ENCODE results near the gene ATP1B4.

ATP1B4 gene

DNA sequence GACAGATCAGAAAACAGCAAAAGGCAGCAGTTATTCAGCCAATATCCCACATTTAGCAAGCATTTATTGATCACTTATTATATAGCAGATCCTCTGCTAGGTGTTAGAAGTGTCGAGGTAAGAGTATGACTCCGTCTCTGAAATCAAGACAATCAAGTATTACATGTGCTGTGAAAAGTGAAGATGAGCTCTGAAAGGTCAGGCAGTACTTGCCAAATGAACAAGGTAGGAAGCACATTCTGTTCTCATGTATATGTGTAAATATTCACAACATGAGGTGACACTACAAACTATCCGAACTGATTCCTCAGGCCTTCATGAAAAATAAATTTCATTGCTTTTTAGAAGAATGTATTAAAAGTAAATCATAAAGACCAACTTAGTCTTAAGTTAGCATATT is 15.3 kb downstream of the ATP1B4 start:
- DNase-seq = no peak

- no peak for DNase-seq
Observed at GRCh38 chrX:120377715-120378114, 15.8 kb downstream of the ATP1B4 start.

- no peak for DNase-seq
Observed at GRCh38 chrX:120378570-120378969, 16.7 kb downstream of the ATP1B4 start.

DNA sequence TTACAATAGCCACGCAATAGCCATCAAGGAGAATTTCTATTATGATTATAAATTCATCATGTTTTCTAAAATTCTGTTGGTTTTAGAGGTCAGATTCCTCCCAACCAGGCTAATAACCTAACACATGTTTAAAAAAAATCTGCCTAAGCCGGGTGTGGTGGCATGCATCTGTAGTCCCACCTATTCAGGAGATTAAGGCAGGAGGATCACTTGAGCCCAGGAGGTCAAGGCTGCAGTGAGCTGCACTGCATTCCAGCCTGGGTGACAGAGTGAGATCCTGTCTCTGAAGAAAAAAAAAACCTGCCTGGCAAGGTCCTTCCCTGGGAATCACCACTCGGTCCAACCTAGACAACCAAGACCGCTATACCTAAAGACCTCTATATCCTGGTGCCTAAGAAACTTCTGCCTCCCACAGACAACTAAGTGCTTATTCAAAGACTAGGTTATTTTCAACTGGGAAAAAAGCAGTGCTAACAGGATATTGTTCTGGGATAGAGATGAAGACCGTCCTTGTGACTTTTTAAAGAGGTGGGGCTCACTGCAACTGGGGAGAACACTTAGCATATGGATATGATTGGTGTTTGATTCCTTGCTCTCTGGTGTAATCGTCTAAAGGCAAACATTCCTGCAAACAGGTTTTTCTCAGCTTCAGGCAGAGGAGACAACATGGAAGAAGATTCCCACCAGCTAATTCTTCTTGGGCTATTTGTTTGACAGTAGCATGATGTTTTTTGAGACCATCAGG is 18.2 kb downstream of the ATP1B4 start:
- DNase-seq = no peak

GRCh38 chrX:120380699-120381098 is 18.8 kb downstream of the ATP1B4 start:
- DNase-seq = no peak

DNA sequence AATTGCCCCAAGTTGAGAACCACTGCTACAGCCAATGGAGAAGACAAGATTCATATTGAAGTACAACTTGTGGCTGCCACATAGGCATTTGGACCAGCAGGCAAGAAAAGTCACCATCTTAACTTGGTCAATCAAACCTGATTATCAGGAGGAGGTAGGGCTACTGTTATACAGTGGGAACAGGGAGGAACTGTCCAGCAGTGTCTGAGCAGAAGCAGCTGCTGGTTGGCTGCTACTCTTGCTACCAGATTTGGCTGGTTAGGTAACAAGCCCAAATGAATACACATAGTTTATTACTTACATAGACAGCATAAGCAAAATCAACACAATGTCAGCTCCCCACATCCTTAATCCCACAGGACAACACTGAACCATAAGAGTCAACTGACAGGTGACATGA is 39.4 kb downstream of the ATP1B4 start:
- DNase-seq = no peak

- no peak for DNase-seq
Observed at GRCh38 chrX:120402369-120402768, 40.5 kb downstream of the ATP1B4 start.

DNA sequence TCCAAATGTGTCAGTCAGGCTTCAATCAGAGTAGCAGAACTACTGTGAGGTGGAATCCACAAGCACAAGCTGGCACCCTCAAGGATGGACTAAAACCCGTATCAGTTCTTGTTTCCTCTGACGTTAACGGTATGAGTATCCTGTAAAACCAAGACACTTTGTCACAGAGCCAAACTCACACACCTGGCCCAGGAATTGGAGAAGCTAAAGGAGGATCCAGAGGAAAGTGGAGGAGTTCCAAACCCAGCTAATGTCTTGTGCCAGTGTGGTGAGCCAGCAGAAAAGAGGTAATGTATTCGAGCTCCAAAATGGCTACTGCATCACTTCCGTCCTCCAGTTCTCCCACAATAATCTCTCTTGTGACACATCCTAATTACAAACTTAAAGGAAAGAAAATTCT is 44.7 kb downstream of the ATP1B4 start:
- DNase-seq = no peak

DNA sequence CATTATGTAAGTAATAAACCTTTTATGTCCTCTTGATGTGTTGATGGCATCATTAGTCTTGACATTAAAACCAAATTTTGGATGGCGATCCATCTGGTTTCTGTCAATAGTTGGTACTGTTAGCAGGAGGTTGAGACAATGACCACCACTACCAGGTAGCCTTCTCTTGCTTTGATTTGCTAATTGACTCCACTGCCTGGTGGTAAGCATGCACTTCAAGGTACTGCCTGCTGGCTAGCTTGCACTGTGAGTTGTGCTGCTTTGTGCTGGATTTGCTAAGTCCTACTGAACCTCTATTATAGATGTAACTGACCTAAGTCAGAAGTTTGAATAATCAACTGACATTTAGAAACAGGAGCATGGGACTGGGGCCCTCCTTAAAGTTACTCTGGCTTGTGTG is 46.3 kb downstream of the ATP1B4 start:
- DNase-seq = no peak

DNA sequence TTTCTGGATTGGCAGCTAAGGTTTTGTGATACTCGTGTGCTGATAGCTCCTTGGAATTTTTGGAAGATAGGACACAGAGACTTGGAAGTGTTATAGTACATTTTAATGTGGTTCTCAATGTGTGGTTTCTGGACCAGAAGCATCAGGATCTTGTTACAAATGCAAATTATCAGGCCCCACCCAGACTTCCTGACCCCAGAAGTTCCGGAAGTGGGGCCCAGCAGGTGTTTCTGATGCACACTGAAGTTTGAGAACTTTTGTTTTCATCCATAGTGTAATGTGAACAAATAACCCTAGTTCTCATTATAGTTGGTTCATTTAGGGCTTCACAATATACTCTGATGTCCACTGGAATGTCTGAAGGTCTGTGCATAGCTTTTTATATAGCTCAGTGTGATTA is 57.6 kb downstream of the ATP1B4 start:
- DNase-seq = peak in 1 of 4 experiments; percentile 14

DNA sequence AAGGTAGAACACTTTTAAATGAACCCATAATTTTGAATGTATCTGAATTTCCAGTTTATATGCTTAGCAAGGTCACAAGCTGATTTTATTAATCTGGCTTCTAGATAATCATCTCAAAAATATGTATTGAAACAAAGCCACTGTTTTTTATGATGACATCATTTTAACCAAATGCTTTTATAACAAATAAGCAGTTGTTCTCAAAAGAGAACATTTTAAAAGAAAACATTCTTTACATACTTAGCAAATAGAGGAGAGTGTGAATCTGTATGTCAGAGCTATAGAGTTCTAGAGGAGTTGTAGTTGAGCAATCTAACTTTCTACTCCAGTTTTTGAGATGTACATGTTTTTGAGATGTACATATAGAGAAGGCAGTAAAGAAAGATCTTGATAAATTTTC is 64.7 kb downstream of the ATP1B4 start:
- DNase-seq = no peak

DNA sequence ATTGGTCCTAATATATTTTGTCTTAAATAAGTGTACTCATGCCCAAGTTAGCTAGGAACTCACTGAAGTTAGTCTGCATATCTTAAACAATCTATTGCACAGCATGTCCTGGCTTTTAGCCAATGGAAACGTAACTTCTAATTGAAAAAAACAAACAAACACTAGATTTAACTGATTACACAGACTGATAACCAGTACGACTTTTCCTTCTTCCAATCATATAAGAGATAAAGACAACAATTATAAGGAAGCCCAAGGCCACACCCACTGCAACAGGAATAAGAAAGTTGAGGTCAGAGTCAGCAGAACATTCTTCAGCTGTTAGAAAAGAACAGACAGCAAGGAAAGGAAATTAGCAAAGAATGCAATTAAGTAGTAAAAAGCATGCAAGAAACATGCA is 66.4 kb downstream of the ATP1B4 start:
- DNase-seq = no peak

DNA sequence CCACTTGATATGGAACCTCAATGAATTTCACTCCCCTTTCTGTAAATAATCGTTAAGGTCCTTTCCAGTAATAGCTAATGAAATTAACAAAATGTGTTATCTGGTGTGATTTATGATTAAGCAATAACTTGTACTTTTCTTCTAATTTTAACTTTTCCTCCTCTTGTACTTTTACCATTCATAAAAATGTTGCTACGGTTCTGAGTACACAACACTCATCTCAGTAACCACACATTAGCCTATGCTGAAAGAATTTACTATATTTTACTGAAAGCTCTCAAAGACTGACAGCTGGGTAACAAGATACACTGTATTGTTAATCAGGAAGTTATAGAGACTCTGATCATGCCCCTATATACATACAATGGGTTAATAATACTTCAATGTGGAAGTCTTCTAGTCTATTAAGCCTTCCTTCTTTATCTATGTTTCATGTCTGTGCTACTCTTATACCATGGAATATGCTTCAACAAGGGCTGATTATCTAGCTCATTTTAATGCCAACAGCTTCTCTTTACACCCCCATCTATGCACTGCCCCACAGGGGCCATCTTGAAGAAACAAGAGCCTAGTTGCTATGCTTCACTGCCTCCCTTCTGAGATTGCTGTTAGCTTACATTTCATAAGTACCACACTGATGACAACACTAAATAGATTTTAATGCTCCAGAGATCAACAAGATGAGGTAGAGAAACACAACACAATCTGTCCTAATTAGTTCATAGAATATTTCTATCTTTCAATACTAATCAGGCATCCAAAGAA is 68.1 kb downstream of the ATP1B4 start:
- no peak for DNase-seq
